GM23338 (cell line): ENCODE results near the gene CASK. TPM values are rescaled to one million over a fixed set of nuclear protein-coding genes. Genes with fewer than 3 reads are reported as not detected.

Source experiments
- ATAC-seq: fragments of 200-7000 bp; cut with Tn5 transposase; 3 replicates; pipeline ENCODE4 v1.9.1; 2020
- DNase-seq: peaks from one replicate; pipeline ENCODE4 v3.0.0-alpha.2; 2015; ENCODE audit warnings: low spot score
- H2AFZ ChIP-seq: fragments of 200-600 bp; sonication (generic); 2 replicates; pipeline ENCODE4 v1.8.0; 2016; ENCODE audit warnings: antibody characterized with exemption, mild to moderate bottlenecking, moderate library complexity
- H3F3A ChIP-seq: fragments of 200-600 bp; sonication (generic); replicated peaks from 2 replicates; pipeline ENCODE4 v1.8.0; 2017; ENCODE audit warnings: antibody characterized with exemption, mixed run types, low read depth
- H3K27ac ChIP-seq: fragments of 200-600 bp; sonication (generic); 2 replicates; pipeline ENCODE4 v1.6.1; 2016; ENCODE audit warnings: low read depth
- H3K27me3 ChIP-seq: fragments of 200-600 bp; sonication (generic); 2 replicates; pipeline ENCODE4 v1.8.0; 2016; ENCODE audit warnings: mild to moderate bottlenecking, mixed run types, moderate library complexity; ENCODE audit not compliant: insufficient read depth
- H3K36me3 ChIP-seq: fragments of 200-600 bp; sonication (generic); 2 replicates; pipeline ENCODE4 v1.8.0; 2016; ENCODE audit warnings: mild to moderate bottlenecking; ENCODE audit not compliant: insufficient read depth
- H3K4me1 ChIP-seq: fragments of 200-600 bp; sonication (generic); 2 replicates; pipeline ENCODE4 v1.8.0; 2016; ENCODE audit warnings: mild to moderate bottlenecking, moderate library complexity; ENCODE audit not compliant: insufficient read depth
- H3K4me2 ChIP-seq: fragments of 200-600 bp; sonication (generic); 2 replicates; pipeline ENCODE4 v1.7.1; 2017; ENCODE audit warnings: mixed run types
- H3K4me3 ChIP-seq: fragments of 200-600 bp; sonication (generic); 2 replicates; pipeline ENCODE4 v1.6.1; 2016; ENCODE audit warnings: mixed run types
- H3K79me2 ChIP-seq: fragments of 200-600 bp; sonication (generic); replicated peaks from 2 replicates; pipeline ENCODE4 v1.8.0; 2017; ENCODE audit warnings: mild to moderate bottlenecking; ENCODE audit not compliant: insufficient read depth
- H3K9me2 ChIP-seq: fragments of 200-600 bp; sonication (generic); 2 replicates; pipeline ENCODE4 v1.8.0; 2017; ENCODE audit not compliant: insufficient read depth
- H4K20me1 ChIP-seq: fragments of 200-600 bp; sonication (generic); replicated peaks from 2 replicates; pipeline ENCODE4 v1.8.0; 2017; ENCODE audit warnings: mild to moderate bottlenecking; ENCODE audit not compliant: insufficient read depth
- H3K27ac Mint-ChIP-seq: 2 replicates; pipeline ENCODE4 v1.8.0; 2020; ENCODE audit warnings: inconsistent platforms, mild to moderate bottlenecking, moderate library complexity, mixed read lengths
- H3K27me3 Mint-ChIP-seq: 3 replicates; pipeline ENCODE4 v1.8.0; 2022; ENCODE audit warnings: low read depth, mild to moderate bottlenecking, moderate library complexity, mixed read lengths, inconsistent platforms; ENCODE audit not compliant: insufficient read depth, poor library complexity
- H3K36me3 Mint-ChIP-seq: 3 replicates; pipeline ENCODE4 v1.8.0; 2021; ENCODE audit warnings: low read depth, mild to moderate bottlenecking, inconsistent platforms, moderate library complexity, mixed read lengths
- H3K4me1 Mint-ChIP-seq: 3 replicates; pipeline ENCODE4 v1.8.0; 2020; ENCODE audit warnings: mild to moderate bottlenecking, inconsistent platforms, mixed read lengths
- H3K4me3 Mint-ChIP-seq: 3 replicates; pipeline ENCODE4 v1.8.0; 2021; ENCODE audit warnings: moderate library complexity, mild to moderate bottlenecking, inconsistent platforms, mixed read lengths
- H3K9me3 Mint-ChIP-seq: 3 replicates; pipeline ENCODE4 v1.8.0; 2020; ENCODE audit warnings: moderate library complexity, mild to moderate bottlenecking, inconsistent platforms, mixed read lengths
- CREB1 ChIP-seq: fragments of 250-450 bp; sonication (Bioruptor Pico); IDR thresholded peaks from 2 replicates; pipeline ENCODE4 v1.5.0; 2020; ENCODE audit warnings: low read depth, mild to moderate bottlenecking, moderate library complexity
- CTCF ChIP-seq, 2 experiments: fragments of 200-600 bp in 1 of 2; sonication (generic) in 1 of 2; conservative IDR thresholded peaks; 2 replicates each; pipeline versions ENCODE4 v1.5.1 to v1.6.1; 2016 to 2017; ENCODE audit warnings: antibody characterized with exemption in 2 of 2, low read depth in 2 of 2, mild to moderate bottlenecking in 2 of 2, moderate library complexity in 1 of 2
- ETS1 ChIP-seq: IDR thresholded peaks from 2 replicates; pipeline ENCODE4 v1.6.1; 2016; ENCODE audit warnings: antibody characterized with exemption
- EZH2 ChIP-seq: fragments of 200-600 bp; sonication (generic); IDR thresholded peaks from one replicate; pipeline ENCODE4 v1.8.0; 2017; ENCODE audit warnings: antibody characterized with exemption, mild to moderate bottlenecking, low read depth; ENCODE audit not compliant: unreplicated experiment
- EZH2phosphoT487 ChIP-seq: fragments of 200-600 bp; sonication (generic); IDR thresholded peaks from one replicate; pipeline ENCODE4 v1.8.1; 2018; ENCODE audit warnings: antibody characterized with exemption; ENCODE audit not compliant: unreplicated experiment
- JUNB ChIP-seq: IDR thresholded peaks from one replicate; pipeline ENCODE4 v1.6.1; 2016; ENCODE audit warnings: antibody characterized with exemption; ENCODE audit not compliant: unreplicated experiment
- NANOG ChIP-seq: IDR thresholded peaks from 2 replicates; pipeline ENCODE4 v1.6.1; 2016; ENCODE audit warnings: antibody characterized with exemption, borderline replicate concordance
- POLR2AphosphoS5 ChIP-seq: IDR thresholded peaks from 2 replicates; pipeline ENCODE4 v1.6.1; 2016; ENCODE audit warnings: antibody characterized with exemption, low read depth
- REST ChIP-seq: IDR thresholded peaks from one replicate; pipeline ENCODE4 v1.6.1; 2018; ENCODE audit warnings: antibody characterized with exemption; ENCODE audit not compliant: unreplicated experiment
- STAT1 ChIP-seq: IDR thresholded peaks from one replicate; pipeline ENCODE4 v1.6.1; 2016; ENCODE audit warnings: antibody characterized with exemption; ENCODE audit not compliant: unreplicated experiment
- ZNF114 ChIP-seq: fragments of 250-450 bp; sonication (Bioruptor Pico); IDR thresholded peaks from 2 replicates; pipeline ENCODE4 v1.5.0; 2020; ENCODE audit warnings: mild to moderate bottlenecking, moderate library complexity
- ZNF331 ChIP-seq: fragments of 250-450 bp; sonication (Bioruptor Pico); IDR thresholded peaks from 2 replicates; pipeline ENCODE4 v1.5.0; 2020; ENCODE audit warnings: low read depth, mild to moderate bottlenecking, moderate library complexity
- ZNF462 ChIP-seq: fragments of 250-450 bp; sonication (Bioruptor Pico); IDR thresholded peaks from 2 replicates; pipeline ENCODE4 v1.5.0; 2020; ENCODE audit warnings: mild to moderate bottlenecking, moderate library complexity
- polyA plus RNA-seq: library from polyadenylated mRNA; unstranded; fragments of >200 nt; fragmentation: Nextera tagmentation; extraction: Ambion mirVana; gene quantifications from 2 replicates; pipeline ENCODE4 v1.2.1, GENCODE V29; 2016
- total RNA-seq: library from RNA; depleted of rRNA; stranded (reverse); fragments of >200 nt; shearing (Covaris generic); gene quantifications from 2 replicates; pipeline ENCODE4 v1.2.3, GENCODE V29; 2014

The CASK gene
- total and polyA plus RNA-seq, 2 experiments from 2014 or later: 15.3 to 44.4 TPM

GRCh38 chrX:41672643-41673042, 250.7 kb downstream of the CASK start:
- H3K9me3 Mint-ChIP-seq: no peaks in the 10 kb centered on the region
- no peaks in the 10 kb centered on the region for H3K27me3 Mint-ChIP-seq
- Histone ChIP-seq H3K36me3 (no peaks in the 10 kb centered on the region), H3K27me3 (no peaks in the 10 kb centered on the region), H3F3A (no peaks in the 10 kb centered on the region), H3K4me1 (no peaks in the 10 kb centered on the region), H2AFZ (no peak overlapping the region), H3K79me2 (no peaks in the 10 kb centered on the region), H3K9me2 (no peaks in the 10 kb centered on the region), H3K4me2 (no peak overlapping the region), H4K20me1 (no peaks in the 10 kb centered on the region), H3K27ac (no peak overlapping the region), H3K4me3 (no peak overlapping the region)
- no peak for ATAC-seq
- no peak for DNase-seq
- peaks cover 20% of the 10 kb centered on the region for H3K4me1 Mint-ChIP-seq
- no peak overlapping the region for H3K27ac Mint-ChIP-seq
- H3K36me3 Mint-ChIP-seq: no peaks in the 10 kb centered on the region
- H3K4me3 Mint-ChIP-seq: no peak overlapping the region
- TF ChIP-seq STAT1 (no peak), NANOG (no peak), POLR2AphosphoS5 (no peak), CTCF (conservative IDR thresholded peaks at IDR 0.05; ENCODE audit: low read depth in 2 of 2) (no peak), REST (no peak), ZNF114 (CRISPR knock-in tag) (no peak), ZNF462 (no peak), EZH2phosphoT487 (no peak), JUNB (no peak), ETS1 (no peak), ZNF331 (CRISPR knock-in tag) (no peak), EZH2 (no peak), CREB1 (CRISPR knock-in tag) (no peak)
